Naive B cell (primary cell): ENCODE results near the gene FOXN1. TPM values are rescaled to one million over a fixed set of nuclear protein-coding genes. Genes with fewer than 3 reads are reported as not detected.

Experiments
- ATAC-seq, 2 donors: fragments of 150-1000 bp; cut with Tn5 transposase; 2 replicates each; pipeline ENCODE4 v1.10.0; 2021; ENCODE audit warnings: low read depth in 2 of 2, mild to moderate bottlenecking in 2 of 2, moderate library complexity in 2 of 2
- DNase-seq: peaks from one replicate; pipeline ENCODE4 v3.0.0; 2022
- H3K27ac Mint-ChIP-seq, 6 donors: one replicate each; pipeline ENCODE4 v1.8.0; 2020 to 2022; ENCODE audit warnings: mild to moderate bottlenecking in 6 of 6, mixed read lengths in 6 of 6, moderate library complexity in 5 of 6, inconsistent platforms in 2 of 6
- H3K27me3 Mint-ChIP-seq, 3 donors: one replicate each; pipeline ENCODE4 v1.8.0; 2021 to 2022; ENCODE audit warnings: mixed read lengths in 3 of 3, mild to moderate bottlenecking in 1 of 3
- H3K36me3 Mint-ChIP-seq, 2 donors: one replicate each; pipeline ENCODE4 v1.8.0; 2020 to 2022; ENCODE audit warnings: mixed read lengths in 2 of 2, inconsistent platforms in 1 of 2, mild to moderate bottlenecking in 1 of 2
- H3K4me1 Mint-ChIP-seq, 3 donors: one replicate each; pipeline ENCODE4 v1.8.0; 2020 to 2022; ENCODE audit warnings: mixed read lengths in 3 of 3, inconsistent platforms in 1 of 3, mild to moderate bottlenecking in 1 of 3, moderate library complexity in 1 of 3
- H3K4me3 Mint-ChIP-seq, 8 donors: one replicate each; pipeline ENCODE4 v1.8.0; 2020 to 2022; ENCODE audit warnings: mild to moderate bottlenecking in 8 of 8, mixed read lengths in 8 of 8, moderate library complexity in 8 of 8, inconsistent platforms in 2 of 8
- H3K9me3 Mint-ChIP-seq, 7 donors: one replicate each; pipeline ENCODE4 v1.8.0; 2020 to 2022; ENCODE audit warnings: mixed read lengths in 7 of 7, mild to moderate bottlenecking in 5 of 7, inconsistent platforms in 2 of 7, moderate library complexity in 1 of 7
- polyA plus RNA-seq, 6 donors: library from polyadenylated mRNA; unstranded; fragments of 300-500 nt; fragmentation: Illumina TruSeq; gene quantifications; one replicate each; pipeline ENCODE4 v1.2.3, GENCODE V29; 2021; ENCODE audit warnings: low read depth in 6 of 6

FOXN1 gene
- polyA plus RNA-seq, 6 donors from 2014 or later = not detected

DNA sequence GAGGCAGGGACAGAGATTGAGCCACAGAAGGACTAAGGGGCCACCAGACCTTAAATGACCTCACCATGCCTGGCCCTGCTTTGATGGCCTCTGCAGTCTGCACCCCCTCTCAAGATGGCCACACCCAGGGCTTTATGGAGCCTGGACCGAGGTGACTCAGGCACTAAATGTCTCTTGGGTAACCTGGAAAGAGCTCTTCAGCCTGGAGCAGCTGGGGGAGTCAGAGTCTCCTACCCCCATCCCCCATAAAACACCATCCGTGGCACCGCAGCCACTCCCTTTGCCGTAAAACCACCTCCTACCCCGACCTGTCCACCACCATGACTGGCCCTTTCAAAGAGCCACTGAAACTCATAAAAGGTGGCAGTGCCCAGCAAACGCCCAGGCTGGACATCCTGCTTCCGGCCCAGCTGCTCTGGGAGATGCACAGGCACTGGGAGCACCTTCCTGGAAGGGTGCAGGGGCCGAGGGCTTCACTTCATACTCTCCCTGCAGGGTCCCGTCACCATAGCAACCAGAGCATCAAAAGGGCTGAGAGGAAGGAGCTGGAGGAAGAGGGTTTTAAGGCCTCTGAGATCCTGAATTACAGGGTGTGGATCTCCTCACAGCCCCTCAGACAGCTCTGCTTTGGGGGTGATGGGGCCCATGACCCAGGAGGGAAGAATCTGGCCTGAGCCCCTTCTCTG, 22.3 kb downstream of the FOXN1 start:
- DNase-seq (no peak), ATAC-seq (no peak)
- H3K4me3 Mint-ChIP-seq = no peak overlapping the region
- no peaks in the 10 kb centered on the region for H3K36me3 Mint-ChIP-seq
- no peaks in the 10 kb centered on the region for H3K9me3 Mint-ChIP-seq
- H3K27ac Mint-ChIP-seq = no peak overlapping the region
- H3K27me3 Mint-ChIP-seq = peaks cover 0 to 8% (median 0%) of the 10 kb centered on the region in 3 donors
- H3K4me1 Mint-ChIP-seq = peaks cover 0 to 3% (median 3%) of the 10 kb centered on the region in 3 donors

DNA sequence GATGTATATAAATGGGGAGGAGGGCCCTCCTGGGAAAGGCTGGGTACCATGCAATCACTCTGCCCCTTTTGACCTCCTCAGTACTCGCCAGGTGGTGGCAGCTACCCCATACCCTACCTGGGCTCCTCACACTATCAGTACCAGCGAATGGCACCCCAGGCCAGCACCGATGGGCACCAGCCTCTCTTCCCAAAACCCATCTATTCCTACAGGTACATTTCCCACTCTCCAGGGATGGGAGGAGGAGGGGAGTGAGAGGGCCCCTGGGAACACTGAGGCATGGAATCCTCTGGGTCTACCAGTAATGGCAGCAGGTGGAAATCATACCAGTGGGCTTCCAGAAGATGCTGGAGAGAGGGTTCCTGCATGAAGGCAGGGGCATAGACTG, 22.9 kb downstream of the FOXN1 start:
- H3K36me3 Mint-ChIP-seq = no peaks in the 10 kb centered on the region
- no peak overlapping the region for H3K27ac Mint-ChIP-seq
- H3K27me3 Mint-ChIP-seq = peaks cover 0 to 8% (median 0%) of the 10 kb centered on the region in 3 donors
- peak overlapping the region in 1 of 8 donors; percentile 60 for H3K4me3 Mint-ChIP-seq
- DNase-seq (no peak), ATAC-seq (no peak)
- H3K4me1 Mint-ChIP-seq = peaks cover 0 to 5% (median 3%) of the 10 kb centered on the region in 3 donors
- H3K9me3 Mint-ChIP-seq = no peaks in the 10 kb centered on the region

DNA sequence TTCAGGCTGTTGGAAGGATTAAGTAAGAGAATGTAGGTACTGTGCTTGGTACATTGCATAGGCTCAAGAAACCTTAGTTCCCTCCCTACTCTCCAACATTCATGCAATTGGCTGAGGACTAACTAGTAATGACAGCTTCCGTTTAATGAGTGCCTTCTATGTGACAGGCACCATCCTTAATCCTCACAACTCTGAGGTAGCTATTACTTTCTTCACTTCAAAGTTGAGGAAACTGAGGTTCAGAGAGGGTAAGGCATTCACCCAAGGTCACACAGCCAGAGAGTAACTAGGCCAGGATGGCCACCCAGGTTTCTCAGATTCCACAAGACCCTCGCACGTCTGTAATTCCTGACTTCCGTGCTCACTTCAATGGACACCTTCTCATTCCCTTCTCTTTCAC, 24.1 kb downstream of the FOXN1 start:
- Mint-ChIP-seq H3K27me3 (peaks cover 0 to 8% (median 0%) of the 10 kb centered on the region in 3 donors), H3K36me3 (no peaks in the 10 kb centered on the region), H3K4me1 (peaks cover 0 to 5% (median 3%) of the 10 kb centered on the region in 3 donors), H3K4me3 (no peak overlapping the region), H3K27ac (no peak overlapping the region), H3K9me3 (no peaks in the 10 kb centered on the region)
- DNase-seq = no peak
- ATAC-seq = no peak

DNA sequence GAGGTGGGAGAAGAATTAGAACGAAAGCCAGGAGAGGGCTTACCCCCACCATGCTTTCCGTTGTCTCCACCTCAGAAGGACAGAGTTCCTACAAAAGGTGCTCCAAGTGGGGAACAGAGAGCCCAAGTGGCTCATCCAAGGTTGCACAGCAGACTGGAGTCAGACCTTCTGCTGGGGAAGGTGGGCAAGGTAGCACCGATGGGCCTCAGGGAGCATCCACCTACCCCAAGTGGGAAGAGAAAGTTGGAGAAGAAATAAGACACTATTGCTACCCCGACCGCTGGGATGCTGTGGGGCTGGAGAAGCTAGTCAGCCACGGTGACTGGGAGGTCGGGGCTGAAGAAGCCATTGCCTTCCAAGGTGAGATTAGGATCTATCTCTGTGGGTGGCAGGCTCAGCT, 24.8 kb downstream of the FOXN1 start:
- no peak for DNase-seq
- ATAC-seq = no peak
- no peaks in the 10 kb centered on the region for H3K9me3 Mint-ChIP-seq
- H3K4me3 Mint-ChIP-seq = no peak overlapping the region
- H3K4me1 Mint-ChIP-seq = peaks cover 0 to 5% (median 3%) of the 10 kb centered on the region in 3 donors
- peak overlapping the region in 1 of 6 donors; percentile 5 for H3K27ac Mint-ChIP-seq
- H3K27me3 Mint-ChIP-seq = peaks cover 0 to 8% (median 0%) of the 10 kb centered on the region in 3 donors
- H3K36me3 Mint-ChIP-seq = no peaks in the 10 kb centered on the region

DNA sequence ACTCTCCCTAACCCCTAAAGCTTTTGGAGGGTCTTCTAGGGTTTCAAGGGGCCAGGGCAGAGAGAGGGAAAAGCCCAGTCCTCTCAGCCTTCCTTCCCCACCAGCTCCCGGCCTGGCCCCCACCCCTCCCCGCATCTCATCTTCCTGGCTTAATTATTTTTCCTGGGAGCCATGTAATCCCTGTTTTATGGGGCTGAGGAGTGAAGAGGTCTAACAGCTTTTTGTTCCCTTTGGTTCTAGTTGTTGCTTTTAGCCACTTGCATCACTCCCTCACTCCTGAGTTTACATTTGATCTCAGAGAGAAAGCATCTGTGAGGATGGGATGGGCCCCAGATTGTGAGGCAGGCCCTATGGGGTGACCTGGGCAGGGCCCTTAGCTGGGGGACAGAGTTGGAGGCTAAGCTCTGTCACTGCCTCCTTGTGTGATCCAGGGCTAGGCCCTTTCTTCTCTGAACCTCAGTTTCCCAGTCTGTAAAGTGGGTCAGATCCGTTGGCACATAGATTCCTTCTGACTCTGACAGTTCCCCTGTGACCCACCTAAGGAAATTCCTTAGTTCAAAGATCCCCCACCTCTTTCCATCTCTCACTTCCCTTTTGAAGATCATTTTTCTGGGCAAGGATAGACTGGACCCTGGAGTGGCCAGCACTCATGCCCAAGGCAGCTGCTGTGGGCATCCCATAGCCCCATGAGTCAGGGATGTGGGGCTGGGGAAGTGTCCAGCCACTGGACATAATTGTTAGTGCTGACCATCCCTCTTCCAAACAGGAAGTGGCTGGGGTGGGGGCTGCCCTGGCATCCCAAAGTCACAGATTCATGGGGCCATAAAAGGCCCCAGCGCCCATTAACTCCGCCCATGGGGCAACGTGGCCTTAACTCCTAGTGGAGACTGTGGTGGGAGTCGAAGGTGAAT, 26.2 kb downstream of the FOXN1 start:
- DNase-seq = no peak
- Mint-ChIP-seq H3K36me3 (no peaks in the 10 kb centered on the region), H3K9me3 (no peaks in the 10 kb centered on the region), H3K27me3 (peaks cover 0 to 8% (median 1%) of the 10 kb centered on the region in 3 donors), H3K27ac (peak overlapping the region in 1 of 6 donors; percentile 31), H3K4me1 (peaks cover 0 to 5% (median 1%) of the 10 kb centered on the region in 3 donors), H3K4me3 (no peak overlapping the region)
- no peak for ATAC-seq

DNA sequence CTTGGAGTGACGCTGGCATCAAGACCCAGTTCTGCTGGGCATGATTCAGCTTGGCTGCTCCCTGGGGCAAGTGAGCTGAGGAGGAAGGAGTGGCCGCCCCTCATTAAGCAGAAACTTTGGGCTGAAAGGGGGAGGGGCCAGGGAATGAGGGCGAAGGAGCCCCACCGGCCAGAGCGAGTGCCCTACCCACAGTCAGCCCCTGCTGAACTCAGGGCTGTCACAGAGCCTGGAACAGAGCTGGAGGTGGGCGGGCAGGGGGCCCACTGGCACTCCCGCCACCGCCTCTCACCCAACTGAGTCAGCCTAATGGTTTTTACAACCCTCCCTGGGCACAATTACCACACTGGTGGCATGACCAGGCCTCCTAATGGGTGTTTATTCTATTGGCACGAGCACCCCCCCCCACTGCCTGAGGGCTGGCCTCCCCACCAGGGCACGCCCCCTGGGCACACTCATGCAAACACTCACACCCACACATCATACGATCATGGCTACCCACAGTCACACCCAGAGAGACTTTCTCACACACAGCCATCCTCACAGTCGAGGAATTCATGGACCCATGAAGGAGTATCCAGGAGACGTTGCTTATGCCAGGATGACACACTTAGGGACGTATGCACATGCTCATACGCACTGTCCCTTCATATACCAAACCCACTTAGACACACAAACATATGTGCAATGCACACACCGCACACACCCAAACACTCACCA, 27.1 kb downstream of the FOXN1 start:
- peaks cover 0 to 5% (median 0%) of the 10 kb centered on the region in 3 donors for H3K4me1 Mint-ChIP-seq
- no peak for ATAC-seq
- no peak overlapping the region for H3K4me3 Mint-ChIP-seq

DNA sequence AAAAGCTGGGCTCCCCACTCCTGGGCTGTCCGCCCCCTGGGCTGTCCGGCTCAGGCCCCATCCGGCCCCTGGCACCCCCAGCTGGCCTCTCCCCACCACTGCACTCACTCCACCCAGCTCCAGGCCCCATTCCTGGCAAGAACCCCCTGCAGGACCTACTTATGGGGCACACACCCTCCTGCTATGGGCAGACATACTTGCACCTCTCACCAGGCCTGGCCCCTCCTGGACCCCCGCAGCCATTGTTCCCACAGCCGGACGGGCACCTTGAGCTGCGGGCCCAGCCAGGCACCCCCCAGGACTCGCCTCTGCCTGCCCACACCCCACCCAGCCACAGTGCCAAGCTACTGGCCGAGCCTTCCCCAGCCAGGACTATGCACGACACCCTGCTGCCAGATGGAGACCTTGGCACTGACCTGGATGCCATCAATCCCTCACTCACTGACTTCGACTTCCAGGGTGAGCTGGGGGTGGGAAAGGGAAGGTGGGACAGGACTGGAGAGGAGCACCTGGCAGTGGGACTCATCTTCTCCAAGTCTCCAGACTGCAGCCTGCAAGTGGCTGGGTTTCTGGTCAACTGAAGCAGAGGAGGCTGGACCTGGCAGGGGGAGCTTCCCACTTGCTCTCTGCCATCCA, 28.7 kb downstream of the FOXN1 start:
- H3K4me1 Mint-ChIP-seq = peaks cover 0 to 5% (median 0%) of the 10 kb centered on the region in 3 donors
- no peak overlapping the region for H3K4me3 Mint-ChIP-seq
- DNase-seq (no peak), ATAC-seq (no peak)
- H3K27me3 Mint-ChIP-seq = peaks cover 0 to 10% (median 8%) of the 10 kb centered on the region in 3 donors
- H3K36me3 Mint-ChIP-seq = no peaks in the 10 kb centered on the region
- no peak overlapping the region for H3K27ac Mint-ChIP-seq
- no peaks in the 10 kb centered on the region for H3K9me3 Mint-ChIP-seq

More for the DNA sequence above, 27.1 kb downstream of the FOXN1 start:
- H3K36me3 Mint-ChIP-seq = no peaks in the 10 kb centered on the region
- H3K27me3 Mint-ChIP-seq = peaks cover 0 to 10% (median 8%) of the 10 kb centered on the region in 3 donors
- no peaks in the 10 kb centered on the region for H3K9me3 Mint-ChIP-seq
- DNase-seq = no peak
- no peak overlapping the region for H3K27ac Mint-ChIP-seq

DNA sequence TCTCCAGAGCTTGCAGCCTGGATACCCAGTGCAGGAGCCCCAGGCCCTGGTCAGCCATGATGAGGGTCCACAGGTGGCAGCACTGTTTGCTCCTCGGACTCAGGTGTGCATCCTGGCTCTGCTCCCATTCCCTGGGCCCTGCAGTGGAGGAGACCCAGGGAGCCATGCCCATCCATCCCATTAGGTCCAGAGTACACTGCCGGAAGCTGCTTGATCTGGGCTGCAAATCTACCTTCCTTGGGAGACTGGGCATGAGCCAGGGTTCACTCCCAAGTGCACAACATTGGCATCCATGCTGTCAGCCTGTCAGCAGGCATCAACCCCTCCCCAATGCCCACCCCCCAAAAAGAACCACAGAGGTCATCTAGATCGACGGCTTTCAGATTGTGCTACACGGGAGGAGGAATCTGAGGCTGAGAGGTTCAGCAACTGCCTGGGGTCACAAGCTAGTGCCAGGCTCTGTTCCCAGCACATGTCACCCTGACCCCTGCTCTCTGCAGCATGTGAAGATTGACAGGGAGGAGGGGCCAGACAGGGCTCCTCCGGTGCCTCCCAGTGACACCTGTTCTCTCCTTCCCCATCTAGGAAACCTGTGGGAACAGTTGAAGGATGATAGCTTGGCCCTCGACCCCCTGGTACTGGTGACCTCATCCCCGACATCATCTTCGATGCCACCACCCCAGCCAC, 30.5 kb downstream of the FOXN1 start:
- Mint-ChIP-seq H3K4me1 (peaks cover 0 to 5% (median 0%) of the 10 kb centered on the region in 3 donors), H3K4me3 (no peak overlapping the region), H3K27me3 (peaks cover 0 to 10% (median 2%) of the 10 kb centered on the region in 3 donors), H3K36me3 (no peaks in the 10 kb centered on the region), H3K9me3 (no peaks in the 10 kb centered on the region), H3K27ac (no peak overlapping the region)
- ATAC-seq (no peak), DNase-seq (no peak)

DNA sequence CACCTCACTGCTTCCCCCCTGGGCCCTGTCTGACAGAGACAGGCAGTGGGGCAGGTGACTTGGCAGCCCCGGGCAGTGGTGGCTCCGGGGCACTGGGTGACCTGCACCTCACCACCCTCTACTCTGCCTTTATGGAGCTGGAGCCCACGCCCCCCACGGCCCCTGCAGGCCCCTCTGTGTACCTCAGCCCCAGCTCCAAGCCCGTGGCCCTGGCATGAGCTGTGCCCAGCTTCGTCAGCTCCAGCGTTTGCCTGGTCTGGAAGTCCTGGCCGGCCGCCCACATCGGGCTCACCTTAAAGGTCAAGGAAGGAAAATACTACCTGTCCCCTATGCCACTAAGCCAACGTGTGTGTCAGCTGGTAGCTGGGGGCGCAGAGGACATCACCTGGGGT, 31.1 kb downstream of the FOXN1 start:
- no peak for DNase-seq
- Mint-ChIP-seq H3K36me3 (no peaks in the 10 kb centered on the region), H3K4me3 (no peak overlapping the region), H3K27ac (no peak overlapping the region), H3K9me3 (no peaks in the 10 kb centered on the region), H3K4me1 (peaks cover 0 to 5% (median 0%) of the 10 kb centered on the region in 3 donors), H3K27me3 (peaks cover 0 to 10% (median 0%) of the 10 kb centered on the region in 3 donors)
- ATAC-seq = no peak

DNA sequence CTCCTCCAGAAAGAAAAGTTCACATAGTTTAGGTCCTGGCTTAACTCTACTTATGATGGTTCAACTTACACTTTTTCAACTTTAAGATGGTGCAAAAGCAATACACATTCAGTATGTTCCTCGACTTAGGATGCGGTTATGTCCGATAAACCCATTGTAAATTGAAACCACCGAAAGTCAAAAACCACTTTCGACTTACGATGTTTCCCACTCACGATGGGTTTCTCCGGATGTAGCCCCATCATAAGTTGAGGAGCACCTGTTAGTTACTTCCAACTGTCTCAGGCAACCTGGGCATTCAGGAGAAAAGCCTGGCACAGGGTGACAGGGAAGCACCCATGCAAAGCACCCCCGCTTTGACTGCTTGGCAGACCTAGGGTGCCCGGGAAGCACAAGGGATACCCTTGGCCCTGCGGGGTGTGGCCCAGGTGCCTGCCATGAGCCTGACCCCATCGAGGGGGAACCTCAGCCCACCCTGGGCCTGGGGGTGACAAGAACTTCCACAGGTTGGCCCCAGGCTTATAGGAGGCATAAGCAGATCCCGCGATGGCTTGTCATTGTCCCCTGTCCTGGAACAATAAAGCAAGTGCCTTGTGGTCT, 32.2 kb downstream of the FOXN1 start:
- peaks cover 0 to 10% (median 0%) of the 10 kb centered on the region in 3 donors for H3K27me3 Mint-ChIP-seq
- no peak for ATAC-seq
- H3K4me1 Mint-ChIP-seq = peaks cover 0 to 3% (median 0%) of the 10 kb centered on the region in 3 donors
- peak overlapping the region in 1 of 8 donors; percentile 29 for H3K4me3 Mint-ChIP-seq
- no peaks in the 10 kb centered on the region for H3K36me3 Mint-ChIP-seq
- DNase-seq = no peak
- no peaks in the 10 kb centered on the region for H3K9me3 Mint-ChIP-seq
- peak overlapping the region in 1 of 6 donors; percentile 76 for H3K27ac Mint-ChIP-seq

DNA sequence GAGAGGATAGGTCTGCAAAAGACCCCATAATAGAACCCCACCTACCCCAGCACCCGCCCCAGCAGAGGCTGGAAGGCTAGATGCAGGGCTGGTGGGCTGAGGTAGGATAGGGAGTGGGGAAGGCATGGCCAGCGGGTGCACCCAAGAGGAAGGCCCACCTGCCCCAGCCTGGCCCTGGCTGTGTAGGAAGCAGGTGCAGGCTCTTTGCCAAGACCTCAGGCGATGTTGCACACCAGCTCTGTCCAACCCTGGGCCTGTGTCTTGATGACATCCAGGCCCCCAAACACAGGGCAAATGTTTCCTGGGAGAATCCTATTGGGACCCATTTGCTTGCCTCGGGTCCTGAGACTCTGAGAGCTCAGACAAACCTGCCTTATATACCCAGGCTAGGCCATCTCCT, 34.1 kb downstream of the FOXN1 start:
- ATAC-seq (no peak), DNase-seq (no peak)
- Mint-ChIP-seq H3K36me3 (peaks cover 0 to 2% of the 10 kb centered on the region in 2 donors), H3K4me1 (peaks cover 5 to 12% (median 12%) of the 10 kb centered on the region in 3 donors), H3K27ac (peak overlapping the region in 1 of 6 donors; percentile 71), H3K4me3 (peak overlapping the region in 1 of 8 donors; percentile 63), H3K27me3 (peaks cover 0 to 10% (median 0%) of the 10 kb centered on the region in 3 donors), H3K9me3 (no peaks in the 10 kb centered on the region)

DNA sequence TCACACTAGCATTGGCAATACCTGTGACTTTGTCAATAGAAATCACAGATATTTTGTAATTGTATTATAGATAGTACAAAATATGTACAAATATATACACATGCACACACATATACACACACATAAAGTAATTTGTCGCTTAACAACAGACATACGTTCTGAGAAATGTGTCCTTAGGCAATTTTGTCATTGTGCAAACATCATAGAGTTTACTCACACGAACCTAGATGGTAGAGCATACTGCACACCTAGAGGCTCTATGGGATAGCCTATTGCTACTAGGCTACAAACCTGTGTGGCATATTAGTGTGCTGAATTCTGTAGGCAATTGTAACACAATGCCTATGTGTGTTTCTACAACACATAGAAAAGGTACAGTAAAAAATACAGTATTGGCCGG, 35.3 kb downstream of the FOXN1 start:
- ATAC-seq = no peak
- peaks cover 10 to 18% (median 12%) of the 10 kb centered on the region in 3 donors for H3K4me1 Mint-ChIP-seq
- H3K36me3 Mint-ChIP-seq = peaks cover 0 to 10% of the 10 kb centered on the region in 2 donors
- peak overlapping the region in 1 of 8 donors; percentile 21 for H3K4me3 Mint-ChIP-seq
- H3K27ac Mint-ChIP-seq = no peak overlapping the region
- peaks cover 0 to 10% (median 0%) of the 10 kb centered on the region in 3 donors for H3K27me3 Mint-ChIP-seq
- H3K9me3 Mint-ChIP-seq = no peaks in the 10 kb centered on the region
- no peak for DNase-seq
